H1 (cell line): ENCODE data around the gene FRY. TPM values are rescaled to one million over a fixed set of nuclear protein-coding genes. Genes with fewer than 3 reads are reported as not detected.

ENCODE experiments used
- polyA plus RNA-seq, 7 experiments: library from polyadenylated mRNA; depleted of rRNA in 3 of 7; stranded (reverse) in 5 of 7; unstranded in 2 of 7; fragments of >200 nt in 5 of 7; fragments of 200-250 nt in 2 of 7; gene quantifications; 1 replicate in 5 of 7; 2 replicates in 1 of 7; 4 replicates in 1 of 7; pipeline versions ENCODE4 v1.2.1 to v1.2.3, GENCODE V29; 2011 to 2013; ENCODE audit warnings: missing spikeins in 2 of 7, mixed read lengths in 2 of 7
- total RNA-seq: library from RNA; stranded (reverse); fragmentation: NEBNext Ultra II Directional; extraction: Animal tissue kit (Norgen Biotek cat#: 25700); gene quantifications from 2 replicates; pipeline ENCODE4 v1.2.1, GENCODE V29; 2021
- TF ChIP-seq, protein P1 (sequence below): IDR thresholded peaks from 2 replicates; pipeline ENCODE4 v1.6.1; 2012; ENCODE audit warnings: inconsistent platforms

The FRY gene
- total and polyA plus RNA-seq, 2 of the 8 experiments (the other 6 are each of a cell fraction or from before 2014, with no cell fraction given): 4.3 to 9.2 TPM

DNA sequence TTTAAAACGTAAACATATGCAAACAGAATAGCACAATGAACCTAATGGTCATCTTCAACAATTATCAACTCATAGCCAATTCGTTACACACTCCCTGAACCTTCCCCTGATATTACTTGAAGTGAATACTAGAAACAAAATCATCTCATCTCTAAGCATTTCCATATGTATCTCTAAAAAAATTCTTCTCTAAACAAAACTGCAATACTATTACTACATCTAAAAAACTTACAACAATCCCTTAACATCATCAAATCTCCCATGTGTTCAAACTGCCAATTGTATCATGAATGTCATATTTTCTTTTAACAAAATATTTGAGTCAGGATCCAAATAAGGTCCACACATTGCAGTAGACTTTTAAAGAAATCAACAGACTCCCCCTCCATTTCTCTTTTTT, 61.4 kb downstream of the FRY start (continued):
- TF ChIP-seq, protein P1, sequence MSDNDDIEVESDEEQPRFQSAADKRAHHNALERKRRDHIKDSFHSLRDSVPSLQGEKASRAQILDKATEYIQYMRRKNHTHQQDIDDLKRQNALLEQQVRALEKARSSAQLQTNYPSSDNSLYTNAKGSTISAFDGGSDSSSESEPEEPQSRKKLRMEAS: no peak
